Astrocyte of the cerebellum (primary cell): ENCODE data around the gene NELFB.

Source experiments
- DNase-seq: peaks from one replicate; pipeline ENCODE4 v3.0.0-alpha.2; 2011; ENCODE audit warnings: low read depth
- H3K4me3 ChIP-seq: 2 replicates; pipeline ENCODE4 v1.5.1; 2011; ENCODE audit warnings: mild to moderate bottlenecking, low read depth, low read length, moderate library complexity
- CTCF ChIP-seq: IDR thresholded peaks from 2 replicates; pipeline ENCODE4 v1.5.1; 2012; ENCODE audit warnings: low read length, low read depth, moderate library complexity, mild to moderate bottlenecking; ENCODE audit errors: missing control alignments
- in situ Hi-C: cut with HindIII; loops from 2 replicates; pipeline ENCODE4 v1.10.0; 2017; ENCODE audit warnings: low sequenced_read_pairs

The NELFB gene

GRCh38 chr9:137251490-137252268 is 3.4 kb upstream of the NELFB start:
- DNase-seq: no peak
- H3K4me3 ChIP-seq: no peak overlapping the region
- TF ChIP-seq CTCF: no peak
- in situ Hi-C loops: no loop called here

GRCh38 chr9:137252555-137253506 is 2.3 kb upstream of the NELFB start:
- no peak overlapping the region for H3K4me3 ChIP-seq
- no peak for TF ChIP-seq CTCF
- no peak for DNase-seq
- in situ Hi-C loops: no loop called here

GRCh38 chr9:137253717-137254623 is 1.2 kb upstream of the NELFB start:
- DNase-seq: no peak
- H3K4me3 ChIP-seq: peak overlapping the region; percentile 95
- no peak for TF ChIP-seq CTCF
- in situ Hi-C loops: no loop called here

- no peak for TF ChIP-seq CTCF
- in situ Hi-C loops: no loop called here
- no peak for DNase-seq
- H3K4me3 ChIP-seq: peak overlapping the region; percentile 95
Observed at GRCh38 chr9:137255448-137256114, 454 bp downstream of the NELFB start.

- peak overlapping the region; percentile 95 for H3K4me3 ChIP-seq
- in situ Hi-C loops: no loop called here
- DNase-seq: no peak
- no peak for TF ChIP-seq CTCF
Observed at GRCh38 chr9:137256362-137256761, 1.2 kb downstream of the NELFB start.
